HEK293 (cell line): ENCODE measurements around the gene ERGIC1.

ENCODE experiments used
- FEZF1 ChIP-seq: fragments of 450-650 bp; formaldehyde crosslinking; IDR thresholded peaks from 2 replicates; pipeline ENCODE4 v1.5.1; 2016; ENCODE audit warnings: missing biosample characterization, missing genetic modification characterization
- MEIS1 ChIP-seq: sonication (generic); formaldehyde crosslinking; IDR thresholded peaks from 2 replicates; pipeline ENCODE4 v1.8.1; 2022; ENCODE audit warnings: missing genetic modification reagents, mild to moderate bottlenecking, borderline replicate concordance
- TCF7L2 ChIP-seq: IDR thresholded peaks from 2 replicates; pipeline ENCODE4 v1.6.1; 2011; ENCODE audit warnings: low read depth, mild to moderate bottlenecking, inconsistent platforms, low read length, moderate library complexity, borderline replicate concordance
- ZBTB21 ChIP-seq: fragments of 450-650 bp; formaldehyde crosslinking; IDR thresholded peaks from 2 replicates; pipeline ENCODE4 v1.5.1; 2017; ENCODE audit warnings: missing biosample characterization, missing genetic modification characterization
- ZFP3 ChIP-seq: fragments of 450-650 bp; formaldehyde crosslinking; IDR thresholded peaks from 2 replicates; pipeline ENCODE4 v1.5.1; 2016; ENCODE audit warnings: low read depth, missing biosample characterization, missing genetic modification characterization
- ZNF157 ChIP-seq: fragments of 450-650 bp; formaldehyde crosslinking; IDR thresholded peaks from 2 replicates; pipeline ENCODE4 v1.5.1; 2016; ENCODE audit warnings: missing biosample characterization, missing genetic modification characterization
- ZNF221 ChIP-seq: fragments of 450-650 bp; formaldehyde crosslinking; IDR thresholded peaks from 2 replicates; pipeline ENCODE4 v1.5.1; 2017; ENCODE audit warnings: missing biosample characterization, missing genetic modification characterization, borderline replicate concordance
- ZNF548 ChIP-seq: fragments of 450-650 bp; formaldehyde crosslinking; IDR thresholded peaks from 2 replicates; pipeline ENCODE4 v1.5.1; 2016; ENCODE audit warnings: missing biosample characterization, missing genetic modification characterization
- ZNF654 ChIP-seq: fragments of 450-650 bp; formaldehyde crosslinking; IDR thresholded peaks from 2 replicates; pipeline ENCODE4 v1.5.1; 2016; ENCODE audit warnings: low read depth, missing biosample characterization, missing genetic modification characterization
- ZNF660 ChIP-seq: fragments of 450-650 bp; IDR thresholded peaks from 2 replicates; pipeline ENCODE4 v1.5.1; 2018; ENCODE audit warnings: missing biosample characterization, mild to moderate bottlenecking, missing genetic modification characterization
- TF ChIP-seq, protein P1 (sequence below): fragments of 450-650 bp; formaldehyde crosslinking; IDR thresholded peaks from 2 replicates; pipeline ENCODE4 v1.5.1; 2016; ENCODE audit warnings: missing biosample characterization, missing genetic modification characterization, borderline replicate concordance
- TF ChIP-seq, protein P2 (sequence below): fragments of 450-650 bp; formaldehyde crosslinking; IDR thresholded peaks from 2 replicates; pipeline ENCODE4 v1.5.1; 2016; ENCODE audit warnings: missing biosample characterization, missing genetic modification characterization, borderline replicate concordance
- TF ChIP-seq, protein P3 (sequence below): sonication (generic); formaldehyde crosslinking; IDR thresholded peaks from 2 replicates; pipeline ENCODE4 v1.8.1; 2022; ENCODE audit warnings: mild to moderate bottlenecking, moderate library complexity, missing genetic modification reagents
- TF ChIP-seq, protein P4 (sequence below): fragments of 450-650 bp; formaldehyde crosslinking; IDR thresholded peaks from 2 replicates; pipeline ENCODE4 v1.5.1; 2016; ENCODE audit warnings: missing biosample characterization, missing genetic modification characterization
- TF ChIP-seq, protein P5 (sequence below): fragments of 450-650 bp; formaldehyde crosslinking; IDR thresholded peaks from 2 replicates; pipeline ENCODE4 v1.5.1; 2017; ENCODE audit warnings: missing biosample characterization, missing genetic modification characterization
- TF ChIP-seq, protein P6 (sequence below): fragments of 450-650 bp; formaldehyde crosslinking; IDR thresholded peaks from 2 replicates; pipeline ENCODE4 v1.5.1; 2016; ENCODE audit warnings: missing biosample characterization, missing genetic modification characterization
- TF ChIP-seq, protein P7 (sequence below): fragments of 450-650 bp; formaldehyde crosslinking; IDR thresholded peaks from 2 replicates; pipeline ENCODE4 v1.5.1; 2016; ENCODE audit warnings: missing biosample characterization, missing genetic modification characterization
- TF ChIP-seq, protein P8 (sequence below): fragments of 450-650 bp; formaldehyde crosslinking; IDR thresholded peaks from 2 replicates; pipeline ENCODE4 v1.5.1; 2016; ENCODE audit warnings: missing biosample characterization, missing genetic modification characterization

The ERGIC1 gene

DNA sequence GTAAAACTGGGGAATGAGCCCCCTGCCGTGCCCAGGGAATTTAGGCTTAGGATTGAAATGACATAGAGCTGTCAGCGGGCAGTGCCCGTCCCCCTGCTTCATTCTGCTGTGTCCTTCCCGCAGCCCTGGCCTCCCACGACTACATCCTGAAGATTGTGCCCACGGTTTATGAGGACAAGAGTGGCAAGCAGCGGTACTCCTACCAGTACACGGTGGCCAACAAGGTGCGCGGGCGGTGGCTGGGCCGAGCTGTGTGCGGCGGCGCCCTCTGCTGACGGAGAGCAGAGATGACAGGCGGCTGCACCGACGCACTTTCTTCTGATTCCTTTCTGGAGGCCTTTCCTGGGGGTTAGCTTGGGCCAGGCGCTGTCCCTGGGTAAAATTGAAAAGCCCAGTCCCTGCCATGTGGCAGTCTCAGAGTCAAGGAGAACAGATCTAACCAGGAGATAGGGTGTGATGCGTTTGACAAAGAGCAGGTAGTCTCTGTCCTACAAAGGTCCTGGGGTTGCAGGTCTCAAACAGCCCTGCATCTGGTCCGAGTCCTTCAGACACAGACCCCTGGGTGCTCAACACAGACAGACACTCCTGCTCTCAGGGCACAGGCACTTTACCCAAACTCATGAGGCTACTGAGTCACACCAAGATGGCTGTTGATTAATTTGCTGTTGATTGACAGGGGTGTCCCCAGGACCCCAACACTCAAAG is 98.4 kb downstream of the ERGIC1 start (continued):
- TF ChIP-seq MEIS1 (CRISPR knock-in tag) (no peak), ZNF660 (no peak; the same call in 1 of the 2 replicates), ZFP3 (tag by site-specific recombination) (peak; percentile 72; the same call in 1 of the 2 replicates), ZNF221 (tag by site-specific recombination) (no peak), TCF7L2 (no peak), ZBTB21 (no peak), ZNF654 (tag by site-specific recombination) (peak; percentile 77), ZNF157 (tag by site-specific recombination) (no peak), ZNF548 (no peak), FEZF1 (no peak)
- TF ChIP-seq, protein P1, sequence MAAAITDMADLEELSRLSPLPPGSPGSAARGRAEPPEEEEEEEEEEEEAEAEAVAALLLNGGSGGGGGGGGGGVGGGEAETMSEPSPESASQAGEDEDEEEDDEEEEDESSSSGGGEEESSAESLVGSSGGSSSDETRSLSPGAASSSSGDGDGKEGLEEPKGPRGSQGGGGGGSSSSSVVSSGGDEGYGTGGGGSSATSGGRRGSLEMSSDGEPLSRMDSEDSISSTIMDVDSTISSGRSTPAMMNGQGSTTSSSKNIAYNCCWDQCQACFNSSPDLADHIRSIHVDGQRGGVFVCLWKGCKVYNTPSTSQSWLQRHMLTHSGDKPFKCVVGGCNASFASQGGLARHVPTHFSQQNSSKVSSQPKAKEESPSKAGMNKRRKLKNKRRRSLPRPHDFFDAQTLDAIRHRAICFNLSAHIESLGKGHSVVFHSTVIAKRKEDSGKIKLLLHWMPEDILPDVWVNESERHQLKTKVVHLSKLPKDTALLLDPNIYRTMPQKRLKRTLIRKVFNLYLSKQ: no peak
- TF ChIP-seq, protein P2, sequence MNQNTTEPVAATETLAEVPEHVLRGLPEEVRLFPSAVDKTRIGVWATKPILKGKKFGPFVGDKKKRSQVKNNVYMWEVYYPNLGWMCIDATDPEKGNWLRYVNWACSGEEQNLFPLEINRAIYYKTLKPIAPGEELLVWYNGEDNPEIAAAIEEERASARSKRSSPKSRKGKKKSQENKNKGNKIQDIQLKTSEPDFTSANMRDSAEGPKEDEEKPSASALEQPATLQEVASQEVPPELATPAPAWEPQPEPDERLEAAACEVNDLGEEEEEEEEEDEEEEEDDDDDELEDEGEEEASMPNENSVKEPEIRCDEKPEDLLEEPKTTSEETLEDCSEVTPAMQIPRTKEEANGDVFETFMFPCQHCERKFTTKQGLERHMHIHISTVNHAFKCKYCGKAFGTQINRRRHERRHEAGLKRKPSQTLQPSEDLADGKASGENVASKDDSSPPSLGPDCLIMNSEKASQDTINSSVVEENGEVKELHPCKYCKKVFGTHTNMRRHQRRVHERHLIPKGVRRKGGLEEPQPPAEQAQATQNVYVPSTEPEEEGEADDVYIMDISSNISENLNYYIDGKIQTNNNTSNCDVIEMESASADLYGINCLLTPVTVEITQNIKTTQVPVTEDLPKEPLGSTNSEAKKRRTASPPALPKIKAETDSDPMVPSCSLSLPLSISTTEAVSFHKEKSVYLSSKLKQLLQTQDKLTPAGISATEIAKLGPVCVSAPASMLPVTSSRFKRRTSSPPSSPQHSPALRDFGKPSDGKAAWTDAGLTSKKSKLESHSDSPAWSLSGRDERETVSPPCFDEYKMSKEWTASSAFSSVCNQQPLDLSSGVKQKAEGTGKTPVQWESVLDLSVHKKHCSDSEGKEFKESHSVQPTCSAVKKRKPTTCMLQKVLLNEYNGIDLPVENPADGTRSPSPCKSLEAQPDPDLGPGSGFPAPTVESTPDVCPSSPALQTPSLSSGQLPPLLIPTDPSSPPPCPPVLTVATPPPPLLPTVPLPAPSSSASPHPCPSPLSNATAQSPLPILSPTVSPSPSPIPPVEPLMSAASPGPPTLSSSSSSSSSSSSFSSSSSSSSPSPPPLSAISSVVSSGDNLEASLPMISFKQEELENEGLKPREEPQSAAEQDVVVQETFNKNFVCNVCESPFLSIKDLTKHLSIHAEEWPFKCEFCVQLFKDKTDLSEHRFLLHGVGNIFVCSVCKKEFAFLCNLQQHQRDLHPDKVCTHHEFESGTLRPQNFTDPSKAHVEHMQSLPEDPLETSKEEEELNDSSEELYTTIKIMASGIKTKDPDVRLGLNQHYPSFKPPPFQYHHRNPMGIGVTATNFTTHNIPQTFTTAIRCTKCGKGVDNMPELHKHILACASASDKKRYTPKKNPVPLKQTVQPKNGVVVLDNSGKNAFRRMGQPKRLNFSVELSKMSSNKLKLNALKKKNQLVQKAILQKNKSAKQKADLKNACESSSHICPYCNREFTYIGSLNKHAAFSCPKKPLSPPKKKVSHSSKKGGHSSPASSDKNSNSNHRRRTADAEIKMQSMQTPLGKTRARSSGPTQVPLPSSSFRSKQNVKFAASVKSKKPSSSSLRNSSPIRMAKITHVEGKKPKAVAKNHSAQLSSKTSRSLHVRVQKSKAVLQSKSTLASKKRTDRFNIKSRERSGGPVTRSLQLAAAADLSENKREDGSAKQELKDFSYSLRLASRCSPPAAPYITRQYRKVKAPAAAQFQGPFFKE (tag by site-specific recombination): no peak
- TF ChIP-seq, protein P3, sequence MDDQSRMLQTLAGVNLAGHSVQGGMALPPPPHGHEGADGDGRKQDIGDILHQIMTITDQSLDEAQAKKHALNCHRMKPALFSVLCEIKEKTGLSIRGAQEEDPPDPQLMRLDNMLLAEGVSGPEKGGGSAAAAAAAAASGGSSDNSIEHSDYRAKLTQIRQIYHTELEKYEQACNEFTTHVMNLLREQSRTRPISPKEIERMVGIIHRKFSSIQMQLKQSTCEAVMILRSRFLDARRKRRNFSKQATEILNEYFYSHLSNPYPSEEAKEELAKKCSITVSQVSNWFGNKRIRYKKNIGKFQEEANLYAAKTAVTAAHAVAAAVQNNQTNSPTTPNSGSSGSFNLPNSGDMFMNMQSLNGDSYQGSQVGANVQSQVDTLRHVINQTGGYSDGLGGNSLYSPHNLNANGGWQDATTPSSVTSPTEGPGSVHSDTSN (CRISPR knock-in tag): no peak
- TF ChIP-seq, protein P4, sequence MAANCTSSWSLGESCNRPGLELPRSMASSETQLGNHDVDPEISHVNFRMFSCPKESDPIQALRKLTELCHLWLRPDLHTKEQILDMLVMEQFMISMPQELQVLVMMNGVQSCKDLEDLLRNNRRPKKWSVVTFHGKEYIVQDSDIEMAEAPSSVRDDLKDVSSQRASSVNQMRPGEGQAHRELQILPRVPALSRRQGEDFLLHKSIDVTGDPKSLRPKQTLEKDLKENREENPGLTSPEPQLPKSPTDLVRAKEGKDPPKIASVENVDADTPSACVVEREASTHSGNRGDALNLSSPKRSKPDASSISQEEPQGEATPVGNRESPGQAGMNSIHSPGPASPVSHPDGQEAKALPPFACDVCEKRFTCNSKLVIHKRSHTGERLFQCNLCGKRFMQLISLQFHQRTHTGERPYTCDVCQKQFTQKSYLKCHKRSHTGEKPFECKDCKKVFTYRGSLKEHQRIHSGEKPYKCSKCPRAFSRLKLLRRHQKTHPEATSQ (tag by site-specific recombination): no peak
- TF ChIP-seq, protein P5, sequence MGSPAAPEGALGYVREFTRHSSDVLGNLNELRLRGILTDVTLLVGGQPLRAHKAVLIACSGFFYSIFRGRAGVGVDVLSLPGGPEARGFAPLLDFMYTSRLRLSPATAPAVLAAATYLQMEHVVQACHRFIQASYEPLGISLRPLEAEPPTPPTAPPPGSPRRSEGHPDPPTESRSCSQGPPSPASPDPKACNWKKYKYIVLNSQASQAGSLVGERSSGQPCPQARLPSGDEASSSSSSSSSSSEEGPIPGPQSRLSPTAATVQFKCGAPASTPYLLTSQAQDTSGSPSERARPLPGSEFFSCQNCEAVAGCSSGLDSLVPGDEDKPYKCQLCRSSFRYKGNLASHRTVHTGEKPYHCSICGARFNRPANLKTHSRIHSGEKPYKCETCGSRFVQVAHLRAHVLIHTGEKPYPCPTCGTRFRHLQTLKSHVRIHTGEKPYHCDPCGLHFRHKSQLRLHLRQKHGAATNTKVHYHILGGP: no peak
- TF ChIP-seq, protein P6, sequence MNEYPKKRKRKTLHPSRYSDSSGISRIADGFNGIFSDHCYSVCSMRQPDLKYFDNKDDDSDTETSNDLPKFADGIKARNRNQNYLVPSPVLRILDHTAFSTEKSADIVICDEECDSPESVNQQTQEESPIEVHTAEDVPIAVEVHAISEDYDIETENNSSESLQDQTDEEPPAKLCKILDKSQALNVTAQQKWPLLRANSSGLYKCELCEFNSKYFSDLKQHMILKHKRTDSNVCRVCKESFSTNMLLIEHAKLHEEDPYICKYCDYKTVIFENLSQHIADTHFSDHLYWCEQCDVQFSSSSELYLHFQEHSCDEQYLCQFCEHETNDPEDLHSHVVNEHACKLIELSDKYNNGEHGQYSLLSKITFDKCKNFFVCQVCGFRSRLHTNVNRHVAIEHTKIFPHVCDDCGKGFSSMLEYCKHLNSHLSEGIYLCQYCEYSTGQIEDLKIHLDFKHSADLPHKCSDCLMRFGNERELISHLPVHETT (tag by site-specific recombination): no peak
- TF ChIP-seq, protein P7, sequence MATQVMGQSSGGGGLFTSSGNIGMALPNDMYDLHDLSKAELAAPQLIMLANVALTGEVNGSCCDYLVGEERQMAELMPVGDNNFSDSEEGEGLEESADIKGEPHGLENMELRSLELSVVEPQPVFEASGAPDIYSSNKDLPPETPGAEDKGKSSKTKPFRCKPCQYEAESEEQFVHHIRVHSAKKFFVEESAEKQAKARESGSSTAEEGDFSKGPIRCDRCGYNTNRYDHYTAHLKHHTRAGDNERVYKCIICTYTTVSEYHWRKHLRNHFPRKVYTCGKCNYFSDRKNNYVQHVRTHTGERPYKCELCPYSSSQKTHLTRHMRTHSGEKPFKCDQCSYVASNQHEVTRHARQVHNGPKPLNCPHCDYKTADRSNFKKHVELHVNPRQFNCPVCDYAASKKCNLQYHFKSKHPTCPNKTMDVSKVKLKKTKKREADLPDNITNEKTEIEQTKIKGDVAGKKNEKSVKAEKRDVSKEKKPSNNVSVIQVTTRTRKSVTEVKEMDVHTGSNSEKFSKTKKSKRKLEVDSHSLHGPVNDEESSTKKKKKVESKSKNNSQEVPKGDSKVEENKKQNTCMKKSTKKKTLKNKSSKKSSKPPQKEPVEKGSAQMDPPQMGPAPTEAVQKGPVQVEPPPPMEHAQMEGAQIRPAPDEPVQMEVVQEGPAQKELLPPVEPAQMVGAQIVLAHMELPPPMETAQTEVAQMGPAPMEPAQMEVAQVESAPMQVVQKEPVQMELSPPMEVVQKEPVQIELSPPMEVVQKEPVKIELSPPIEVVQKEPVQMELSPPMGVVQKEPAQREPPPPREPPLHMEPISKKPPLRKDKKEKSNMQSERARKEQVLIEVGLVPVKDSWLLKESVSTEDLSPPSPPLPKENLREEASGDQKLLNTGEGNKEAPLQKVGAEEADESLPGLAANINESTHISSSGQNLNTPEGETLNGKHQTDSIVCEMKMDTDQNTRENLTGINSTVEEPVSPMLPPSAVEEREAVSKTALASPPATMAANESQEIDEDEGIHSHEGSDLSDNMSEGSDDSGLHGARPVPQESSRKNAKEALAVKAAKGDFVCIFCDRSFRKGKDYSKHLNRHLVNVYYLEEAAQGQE (tag by site-specific recombination): no peak
- TF ChIP-seq, protein P8, sequence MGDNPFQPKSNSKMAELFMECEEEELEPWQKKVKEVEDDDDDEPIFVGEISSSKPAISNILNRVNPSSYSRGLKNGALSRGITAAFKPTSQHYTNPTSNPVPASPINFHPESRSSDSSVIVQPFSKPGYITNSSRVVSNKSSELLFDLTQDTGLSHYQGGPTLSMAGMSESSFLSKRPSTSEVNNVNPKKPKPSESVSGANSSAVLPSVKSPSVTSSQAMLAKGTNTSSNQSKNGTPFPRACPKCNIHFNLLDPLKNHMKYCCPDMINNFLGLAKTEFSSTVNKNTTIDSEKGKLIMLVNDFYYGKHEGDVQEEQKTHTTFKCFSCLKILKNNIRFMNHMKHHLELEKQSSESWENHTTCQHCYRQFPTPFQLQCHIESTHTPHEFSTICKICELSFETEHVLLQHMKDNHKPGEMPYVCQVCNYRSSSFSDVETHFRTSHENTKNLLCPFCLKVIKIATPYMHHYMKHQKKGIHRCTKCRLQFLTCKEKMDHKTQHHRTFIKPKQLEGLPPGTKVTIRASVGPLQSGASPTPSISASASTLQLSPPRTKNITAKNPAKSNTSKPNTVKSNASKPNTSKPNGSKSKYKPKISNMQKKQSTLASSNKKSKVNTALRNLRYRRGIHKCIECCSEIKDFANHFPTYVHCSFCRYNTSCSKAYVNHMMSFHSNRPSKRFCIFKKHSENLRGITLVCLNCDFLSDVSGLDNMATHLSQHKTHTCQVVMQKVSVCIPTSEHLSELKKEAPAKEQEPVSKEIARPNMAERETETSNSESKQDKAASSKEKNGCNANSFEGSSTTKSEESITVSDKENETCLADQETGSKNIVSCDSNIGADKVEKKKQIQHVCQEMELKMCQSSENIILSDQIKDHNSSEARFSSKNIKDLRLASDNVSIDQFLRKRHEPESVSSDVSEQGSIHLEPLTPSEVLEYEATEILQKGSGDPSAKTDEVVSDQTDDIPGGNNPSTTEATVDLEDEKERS (tag by site-specific recombination): no peak
